Activated CD4-positive, alpha-beta T cell treated with anti-CD3 and anti-CD28 coated beads, Interleukin-2, amount 50 U/mL, for 24 hours (primary cell): ENCODE measurements around the gene IMPA2.

Experiments
- DNase-seq, 2 donors: peaks; one replicate each; pipeline ENCODE4 v3.0.0-alpha.2; 2020; ENCODE audit warnings: low read depth in 1 of 2, low spot score in 1 of 2

The IMPA2 gene

GRCh38 chr18:12008181-12008767 is 27.0 kb downstream of the IMPA2 start:
- no peak for DNase-seq

GRCh38 chr18:12008842-12009580 is 27.7 kb downstream of the IMPA2 start:
- DNase-seq = no peak

- no peak for DNase-seq
These were observed 28.4 kb downstream of the IMPA2 start for GRCh38 chr18:12009581-12010140.

- no peak for DNase-seq
These were observed 29.0 kb downstream of the IMPA2 start for GRCh38 chr18:12010187-12010802.

GRCh38 chr18:12011199-12011956 is 30.1 kb downstream of the IMPA2 start:
- no peak for DNase-seq

GRCh38 chr18:12011957-12012549 is 30.7 kb downstream of the IMPA2 start:
- DNase-seq = no peak

- DNase-seq = no peak
These were observed 31.4 kb downstream of the IMPA2 start for GRCh38 chr18:12012697-12013096.

GRCh38 chr18:12013186-12013916 is 32.0 kb downstream of the IMPA2 start:
- DNase-seq = no peak

- DNase-seq = no peak
These were observed 32.8 kb downstream of the IMPA2 start for GRCh38 chr18:12014086-12014485.

GRCh38 chr18:12014521-12015415 is 33.5 kb downstream of the IMPA2 start:
- no peak for DNase-seq

GRCh38 chr18:12015416-12016062 is 34.2 kb downstream of the IMPA2 start:
- no peak for DNase-seq

- no peak for DNase-seq
These were observed 35.8 kb downstream of the IMPA2 start for GRCh38 chr18:12017081-12017480.

- no peak for DNase-seq
These were observed 37.6 kb downstream of the IMPA2 start for GRCh38 chr18:12018861-12019260.

- DNase-seq = no peak
These were observed 39.8 kb downstream of the IMPA2 start for GRCh38 chr18:12021077-12021476.

- DNase-seq = no peak
These were observed 40.3 kb downstream of the IMPA2 start for GRCh38 chr18:12021596-12021995.

GRCh38 chr18:12023375-12023774 is 42.1 kb downstream of the IMPA2 start:
- DNase-seq = no peak

- DNase-seq = no peak
These were observed 45.3 kb downstream of the IMPA2 start for GRCh38 chr18:12026562-12026961.

- DNase-seq = no peak
These were observed 45.7 kb downstream of the IMPA2 start for GRCh38 chr18:12027046-12027445.

GRCh38 chr18:12027480-12027879 is 46.2 kb downstream of the IMPA2 start:
- DNase-seq = no peak
